HEK293 (cell line): ENCODE measurements around the gene EIF3B.

Experiments
- BCL6B ChIP-seq: fragments of 450-650 bp; formaldehyde crosslinking; IDR thresholded peaks from 2 replicates; pipeline ENCODE4 v1.5.1; 2017; ENCODE audit warnings: missing biosample characterization, missing genetic modification characterization
- HOXA7 ChIP-seq: sonication (generic); formaldehyde crosslinking; IDR thresholded peaks from 2 replicates; pipeline ENCODE4 v1.8.1; 2022; ENCODE audit warnings: missing genetic modification reagents, borderline replicate concordance
- INSM2 ChIP-seq: fragments of 450-650 bp; formaldehyde crosslinking; IDR thresholded peaks from 2 replicates; pipeline ENCODE4 v1.5.1; 2016; ENCODE audit warnings: missing biosample characterization, missing genetic modification characterization
- MEIS1 ChIP-seq: sonication (generic); formaldehyde crosslinking; IDR thresholded peaks from 2 replicates; pipeline ENCODE4 v1.8.1; 2022; ENCODE audit warnings: missing genetic modification reagents, mild to moderate bottlenecking, borderline replicate concordance
- PBX3 ChIP-seq: sonication (generic); formaldehyde crosslinking; IDR thresholded peaks from 2 replicates; pipeline ENCODE4 v1.8.1; 2022; ENCODE audit warnings: mild to moderate bottlenecking, moderate library complexity, missing genetic modification reagents
- PRDM1 ChIP-seq: fragments of 450-650 bp; formaldehyde crosslinking; IDR thresholded peaks from 2 replicates; pipeline ENCODE4; 2016; ENCODE audit warnings: missing biosample characterization, missing genetic modification characterization
- RBAK ChIP-seq: fragments of 450-650 bp; formaldehyde crosslinking; IDR thresholded peaks from 2 replicates; pipeline ENCODE4 v1.5.1; 2016; ENCODE audit warnings: missing biosample characterization, missing genetic modification characterization
- REST ChIP-seq: fragments of 450-650 bp; formaldehyde crosslinking; IDR thresholded peaks from 2 replicates; pipeline ENCODE4 v1.5.1; 2016; ENCODE audit warnings: missing biosample characterization, missing genetic modification characterization
- SP7 ChIP-seq: fragments of 450-650 bp; formaldehyde crosslinking; IDR thresholded peaks from 2 replicates; pipeline ENCODE4 v1.5.1; 2016; ENCODE audit warnings: missing biosample characterization, missing genetic modification characterization
- YY2 ChIP-seq: fragments of 450-650 bp; formaldehyde crosslinking; IDR thresholded peaks from 2 replicates; pipeline ENCODE4 v1.5.1; 2016; ENCODE audit warnings: missing biosample characterization, missing genetic modification characterization
- ZBTB1 ChIP-seq: fragments of 450-650 bp; formaldehyde crosslinking; IDR thresholded peaks from 2 replicates; pipeline ENCODE4 v1.5.1; 2016; ENCODE audit warnings: missing biosample characterization, missing genetic modification characterization
- ZBTB21 ChIP-seq: fragments of 450-650 bp; formaldehyde crosslinking; IDR thresholded peaks from 2 replicates; pipeline ENCODE4 v1.5.1; 2017; ENCODE audit warnings: missing biosample characterization, missing genetic modification characterization
- ZBTB44 ChIP-seq: fragments of 450-650 bp; IDR thresholded peaks from 2 replicates; pipeline ENCODE4 v1.5.1; 2018; ENCODE audit warnings: missing biosample characterization, mild to moderate bottlenecking, missing genetic modification characterization
- ZEB2 ChIP-seq: fragments of 450-650 bp; formaldehyde crosslinking; IDR thresholded peaks from 2 replicates; pipeline ENCODE4 v1.5.1; 2016; ENCODE audit warnings: missing biosample characterization, missing genetic modification characterization
- ZFP37 ChIP-seq: fragments of 450-650 bp; formaldehyde crosslinking; IDR thresholded peaks from 2 replicates; pipeline ENCODE4 v1.5.1; 2016; ENCODE audit warnings: missing biosample characterization, missing genetic modification characterization
- ZNF133 ChIP-seq: fragments of 450-650 bp; formaldehyde crosslinking; IDR thresholded peaks from 2 replicates; pipeline ENCODE4 v1.5.1; 2016; ENCODE audit warnings: missing biosample characterization, missing genetic modification characterization
- ZNF140 ChIP-seq: fragments of 450-650 bp; formaldehyde crosslinking; IDR thresholded peaks from 2 replicates; pipeline ENCODE4 v1.5.1; 2016; ENCODE audit warnings: missing biosample characterization, missing genetic modification characterization
- ZNF169 ChIP-seq: fragments of 450-650 bp; formaldehyde crosslinking; IDR thresholded peaks from 2 replicates; pipeline ENCODE4 v1.5.1; 2016; ENCODE audit warnings: missing biosample characterization, missing genetic modification characterization
- ZNF211 ChIP-seq: fragments of 450-650 bp; formaldehyde crosslinking; IDR thresholded peaks from 2 replicates; pipeline ENCODE4 v1.5.1; 2016; ENCODE audit warnings: low read depth, missing biosample characterization, missing genetic modification characterization
- ZNF223 ChIP-seq: fragments of 450-650 bp; formaldehyde crosslinking; IDR thresholded peaks from 2 replicates; pipeline ENCODE4 v1.5.1; 2016; ENCODE audit warnings: missing biosample characterization, missing genetic modification characterization
- ZNF302 ChIP-seq: fragments of 450-650 bp; formaldehyde crosslinking; IDR thresholded peaks from 2 replicates; pipeline ENCODE4 v1.5.1; 2016; ENCODE audit warnings: missing biosample characterization, missing genetic modification characterization, low read depth
- ZNF398 ChIP-seq: fragments of 450-650 bp; formaldehyde crosslinking; IDR thresholded peaks from 2 replicates; pipeline ENCODE4 v1.5.1; 2017; ENCODE audit warnings: missing biosample characterization, missing genetic modification characterization
- ZNF404 ChIP-seq: fragments of 450-650 bp; formaldehyde crosslinking; IDR thresholded peaks from 2 replicates; pipeline ENCODE4 v1.5.1; 2017; ENCODE audit warnings: missing biosample characterization, missing genetic modification characterization
- ZNF514 ChIP-seq: fragments of 450-650 bp; formaldehyde crosslinking; IDR thresholded peaks from 2 replicates; pipeline ENCODE4 v1.5.1; 2016; ENCODE audit warnings: missing biosample characterization, missing genetic modification characterization
- ZNF544 ChIP-seq: fragments of 450-650 bp; formaldehyde crosslinking; IDR thresholded peaks from 2 replicates; pipeline ENCODE4 v1.5.0; 2017; ENCODE audit warnings: missing biosample characterization, missing genetic modification characterization
- ZNF555 ChIP-seq: fragments of 450-650 bp; formaldehyde crosslinking; conservative IDR thresholded peaks from 2 replicates; pipeline ENCODE4 v1.5.1; 2017; ENCODE audit warnings: missing biosample characterization, mild to moderate bottlenecking, missing genetic modification characterization, inconsistent platforms
- ZNF596 ChIP-seq: fragments of 450-650 bp; IDR thresholded peaks from 2 replicates; pipeline ENCODE4 v1.5.0; 2018; ENCODE audit warnings: missing biosample characterization, mild to moderate bottlenecking, missing genetic modification characterization, moderate library complexity
- ZNF600 ChIP-seq: fragments of 450-650 bp; formaldehyde crosslinking; IDR thresholded peaks from 2 replicates; pipeline ENCODE4 v1.5.1; 2016; ENCODE audit warnings: missing biosample characterization, missing genetic modification characterization
- ZNF629 ChIP-seq: fragments of 450-650 bp; formaldehyde crosslinking; IDR thresholded peaks from 2 replicates; pipeline ENCODE4 v1.5.1; 2017; ENCODE audit warnings: missing biosample characterization, missing genetic modification characterization
- ZNF660 ChIP-seq: fragments of 450-650 bp; IDR thresholded peaks from 2 replicates; pipeline ENCODE4 v1.5.1; 2018; ENCODE audit warnings: missing biosample characterization, mild to moderate bottlenecking, missing genetic modification characterization
- ZNF664 ChIP-seq: fragments of 450-650 bp; formaldehyde crosslinking; IDR thresholded peaks from 2 replicates; pipeline ENCODE4 v1.5.1; 2016; ENCODE audit warnings: missing biosample characterization, missing genetic modification characterization

Gene EIF3B

GRCh38 chr7:2403014-2403717, 48.5 kb downstream of the EIF3B start, which contains the start of gene CHST12 (continued):
- TF ChIP-seq INSM2 (tag by site-specific recombination) (no peak), ZNF544 (tag by site-specific recombination) (no peak), HOXA7 (CRISPR knock-in tag) (no peak), ZNF404 (tag by site-specific recombination) (no peak), REST (tag by site-specific recombination) (no peak), ZNF398 (no peak), ZNF600 (tag by site-specific recombination) (no peak), ZNF211 (tag by site-specific recombination) (no peak), RBAK (tag by site-specific recombination) (no peak), SP7 (peak; percentile 65), PRDM1 (tag by site-specific recombination) (no peak), ZNF660 (tag by site-specific recombination) (no peak), ZBTB21 (tag by site-specific recombination) (0 out of 2 replicates have a peak, but pooled peaks have one; percentile 30), ZNF514 (tag by site-specific recombination) (no peak), ZNF133 (no peak), ZNF223 (tag by site-specific recombination) (no peak), MEIS1 (CRISPR knock-in tag) (no peak), ZBTB1 (no peak), ZNF302 (tag by site-specific recombination) (no peak), ZNF596 (no peak), ZNF555 (tag by site-specific recombination) (no peak), ZNF169 (tag by site-specific recombination) (no peak), ZNF629 (tag by site-specific recombination) (0 out of 2 replicates have a peak, but pooled peaks have one; percentile 31), BCL6B (tag by site-specific recombination) (no peak), ZBTB44 (tag by site-specific recombination) (no peak), YY2 (tag by site-specific recombination) (no peak), ZFP37 (no peak), ZEB2 (tag by site-specific recombination) (peak; percentile 54; the same call in 1 of the 2 replicates), ZNF664 (no peak), PBX3 (CRISPR knock-in tag) (no peak), ZNF140 (no peak)
